GM12878 (cell line): ENCODE data around the gene STK17A. TPM values are rescaled to one million over a fixed set of nuclear protein-coding genes. Genes with fewer than 3 reads are reported as not detected.
A peak's percentile ranks its signal among the peaks of the same experiment; 100 is the strongest.

Experiments
- ATAC-seq: fragments of 200-7000 bp; cut with Tn5 transposase; 3 replicates; pipeline ENCODE4 v1.9.1; 2020; ENCODE audit warnings: mild to moderate bottlenecking, moderate library complexity
- BruUV-seq: library from RNA; stranded (reverse); fragments of 400-500 nt; replicated peaks from 2 replicates; lab custom pipeline; 2021; lab: Mats Ljungman, UMichigan
- CTCF ChIA-PET: fragments of 300-600 bp; sonication (Branson Sonifier 250); formaldehyde crosslinking; extraction: SDS; loops from one replicate; lab custom pipeline; 2021; ENCODE audit warnings: inconsistent platforms; lab: Yijun Ruan, JAX
- POLR2A ChIA-PET: fragments of 350-600 bp; formaldehyde crosslinking; extraction: SDS; loops from one replicate; lab custom pipeline; 2021; ENCODE audit warnings: inconsistent platforms; lab: Charles Lee
- RAD21 ChIA-PET: fragments of 300-600 bp; sonication (Branson Sonifier 250); formaldehyde crosslinking; loops from one replicate; lab custom pipeline; 2023; ENCODE audit warnings: antibody characterized with exemption; ENCODE audit not compliant: unreplicated experiment; lab: Charles Lee
- SMC1A ChIA-PET: fragments of 300-600 bp; sonication (Branson Sonifier 250); formaldehyde crosslinking; loops from one replicate; lab custom pipeline; 2023; ENCODE audit not compliant: unreplicated experiment, uncharacterized antibody; lab: Charles Lee
- DNase-seq: peaks from one replicate; pipeline ENCODE4 v3.0.0-alpha.2; 2011; ENCODE audit warnings: low read depth, low spot score
- FAIRE-seq: peaks from 3 replicates; lab custom pipeline; 2011; peaks lifted over from hg19 to GRCh38; lab: Jason Lieb, UNC
- H2AFZ ChIP-seq: 2 replicates; pipeline ENCODE4 v1.6.0; 2011; ENCODE audit warnings: low read depth, low read length, control low read depth; ENCODE audit not compliant: control insufficient read depth
- H3K27ac ChIP-seq: 2 replicates; pipeline ENCODE4 v1.5.1; 2011; ENCODE audit warnings: control low read depth; ENCODE audit not compliant: control insufficient read depth, insufficient read depth
- H3K27me3 ChIP-seq, 2 experiments: replicated peaks in 1 of 2; 2 replicates each; pipeline versions ENCODE4 v1.6.0 to v1.6.1; 2011; ENCODE audit warnings: low read length in 1 of 2; ENCODE audit not compliant: control insufficient read depth in 2 of 2, insufficient read depth in 2 of 2
- H3K36me3 ChIP-seq, 2 experiments: 2 replicates each; pipeline ENCODE4 v1.5.1; 2011; ENCODE audit warnings: low read length in 1 of 2; ENCODE audit not compliant: control insufficient read depth in 2 of 2, insufficient read depth in 2 of 2
- H3K4me1 ChIP-seq: 2 replicates; pipeline ENCODE4 v1.6.1; 2011; ENCODE audit warnings: mild to moderate bottlenecking, low read length, moderate library complexity, mixed read lengths; ENCODE audit not compliant: control insufficient read depth, insufficient read depth
- H3K4me2 ChIP-seq: 2 replicates; pipeline ENCODE4 v1.6.0; 2011; ENCODE audit warnings: control low read depth; ENCODE audit not compliant: control insufficient read depth, insufficient read depth
- H3K4me3 ChIP-seq: fragments of 200-600 bp; sonication (generic); 2 replicates; pipeline ENCODE4 v1.5.1; 2016
- H3K79me2 ChIP-seq: 2 replicates; pipeline ENCODE4 v1.6.0; 2011; ENCODE audit warnings: low read length; ENCODE audit not compliant: control insufficient read depth, insufficient read depth
- H3K9ac ChIP-seq: 2 replicates; pipeline ENCODE4 v1.8.0; 2011; ENCODE audit warnings: low read length, control low read depth, mixed read lengths; ENCODE audit not compliant: control insufficient read depth, insufficient read depth
- H3K9me3 ChIP-seq: replicated peaks from 3 replicates; pipeline ENCODE4 v1.5.1; 2011; ENCODE audit warnings: mild to moderate bottlenecking, low read length; ENCODE audit not compliant: control insufficient read depth, insufficient read depth
- H4K20me1 ChIP-seq: 2 replicates; pipeline ENCODE4 v1.6.0; 2011; ENCODE audit not compliant: control insufficient read depth, insufficient read depth
- ATF7 ChIP-seq: fragments of 450-650 bp; IDR thresholded peaks from 2 replicates; pipeline ENCODE4 v1.6.1; 2016; ENCODE audit warnings: low read depth, mild to moderate bottlenecking
- BACH1 ChIP-seq: fragments of 450-650 bp; IDR thresholded peaks from 2 replicates; pipeline ENCODE4 v1.6.1; 2017; ENCODE audit warnings: mild to moderate bottlenecking, borderline replicate concordance
- CHD2 ChIP-seq: IDR thresholded peaks from 2 replicates; pipeline ENCODE4 v1.6.1; 2011; ENCODE audit warnings: low read depth, low read length, improper control_type of control experiment, borderline replicate concordance
- ESRRA ChIP-seq: IDR thresholded peaks from 2 replicates; pipeline ENCODE4 v1.6.1; 2012; ENCODE audit warnings: mild to moderate bottlenecking, low read length, improper control_type of control experiment
- MEF2B ChIP-seq: fragments of 450-650 bp; IDR thresholded peaks from 2 replicates; pipeline ENCODE4 v1.6.1; 2018; ENCODE audit warnings: mild to moderate bottlenecking, moderate library complexity; ENCODE audit not compliant: partially characterized antibody, poor library complexity, severe bottlenecking
- MTA2 ChIP-seq: fragments of 450-650 bp; IDR thresholded peaks from 2 replicates; pipeline ENCODE4 v1.6.1; 2016; ENCODE audit warnings: low read depth, mild to moderate bottlenecking, moderate library complexity
- NR2C2 ChIP-seq: IDR thresholded peaks from 2 replicates; pipeline ENCODE4 v1.6.1; 2011; ENCODE audit warnings: borderline replicate concordance, low read depth; ENCODE audit not compliant: control insufficient read depth, insufficient read length
- PAX5 ChIP-seq: IDR thresholded peaks from 2 replicates; pipeline ENCODE4 v1.6.1; 2011; ENCODE audit warnings: low read depth, low read length, borderline replicate concordance
- PML ChIP-seq: IDR thresholded peaks from 2 replicates; pipeline ENCODE4 v1.6.1; 2012; ENCODE audit warnings: low read length, inconsistent platforms
- POLR2AphosphoS2 ChIP-seq: IDR thresholded peaks from 2 replicates; pipeline ENCODE4 v1.6.1; 2011; ENCODE audit warnings: low read depth, mild to moderate bottlenecking, low read length, improper control_type of control experiment, moderate library complexity
- POLR2AphosphoS5 ChIP-seq: IDR thresholded peaks from 2 replicates; pipeline ENCODE4 v1.6.1; 2011; ENCODE audit warnings: mild to moderate bottlenecking, low read length, inconsistent platforms
- SMARCA5 ChIP-seq: fragments of 450-650 bp; IDR thresholded peaks from 2 replicates; pipeline ENCODE4 v1.6.1; 2017; ENCODE audit warnings: mild to moderate bottlenecking
- SMC3 ChIP-seq: IDR thresholded peaks from 2 replicates; pipeline ENCODE4 v1.6.1; 2011; ENCODE audit warnings: low read length, improper control_type of control experiment, borderline replicate concordance
- SUPT20H ChIP-seq: IDR thresholded peaks from 2 replicates; pipeline ENCODE4 v1.6.1; 2011; ENCODE audit warnings: low read depth, mild to moderate bottlenecking, low read length, moderate library complexity, borderline replicate concordance; ENCODE audit not compliant: control insufficient read depth
- TBL1XR1 ChIP-seq: IDR thresholded peaks from 2 replicates; pipeline ENCODE4 v1.6.1; 2012; ENCODE audit warnings: low read depth, low read length, improper control_type of control experiment
- YBX1 ChIP-seq: fragments of 450-650 bp; IDR thresholded peaks from 2 replicates; pipeline ENCODE4 v1.6.1; 2016; ENCODE audit warnings: antibody characterized with exemption
- ZNF622 ChIP-seq: fragments of 450-650 bp; IDR thresholded peaks from 2 replicates; pipeline ENCODE4 v1.6.1; 2017; ENCODE audit warnings: mild to moderate bottlenecking, inconsistent platforms
- WGBS: methylation state at CpG from one replicate; pipeline ENCODE4 v1.1.6; 2016; ENCODE audit warnings: low lambda C conversion rate; ENCODE audit not compliant: insufficient replicate concordance, insufficient coverage; ENCODE audit errors: missing lambda C conversion rate; 5-methylcytosine and 5-hydroxymethylcytosine counted together
- in situ Hi-C: fragments of 300-500 bp; cut with MboI; formaldehyde crosslinking; loops from 9 replicates; pipeline ENCODE4 v1.14.3; 2018; ENCODE audit warnings: mixed read lengths
- intact Hi-C: fragments of 100-400 bp; cut with micrococcal nuclease; formaldehyde crosslinking; loops from one replicate; pipeline ENCODE4 v1.14.2; 2022; ENCODE audit not compliant: unreplicated experiment
- polyA plus RNA-seq, 11 experiments: library from polyadenylated mRNA; depleted of rRNA in 4 of 11; unstranded in 6 of 11; stranded (reverse) in 5 of 11; fragments of >200 nt; fragmentation: Nextera tagmentation in 4 of 11; fragmentation: Illumina TruSeq in 1 of 11; extraction: Ambion mirVana in 4 of 11; extraction: Trizol in 1 of 11; gene quantifications; 1 replicate in 1 of 11; 2 replicates in 10 of 11; pipeline versions ENCODE4 v1.2.1 to v1.2.3, GENCODE V29; 2011 to 2016; ENCODE audit warnings: inconsistent platforms in 2 of 11, missing spikeins in 2 of 11, low read depth in 1 of 11
- total RNA-seq, 4 experiments: library from RNA; depleted of rRNA in 3 of 4; stranded (reverse); fragments of >200 nt in 3 of 4; fragmentation: Illumina TruSeq in 1 of 4; extraction: Trizol in 1 of 4; gene quantifications; 2 replicates each; pipeline versions ENCODE4 v1.2.1 to v1.2.3, GENCODE V29; 2013 to 2021
- TF ChIP-seq, protein P1 (sequence below): fragments of 450-650 bp; IDR thresholded peaks from 2 replicates; pipeline ENCODE4 v1.6.1; 2016; ENCODE audit warnings: mild to moderate bottlenecking
- TF ChIP-seq, protein P2 (sequence below): fragments of 150-350 bp; IDR thresholded peaks from 2 replicates; pipeline ENCODE4 v1.6.1; 2016; ENCODE audit warnings: low read depth, low read length

The STK17A gene
- total and polyA plus RNA-seq, 10 of the 15 experiments (the other 5 are each of a cell fraction or from before 2014, with no cell fraction given) = 18.5 to 91.6 (median 70.8) TPM

- TF ChIP-seq YBX1 (no peak), CHD2 (peak; percentile 64; the same call in 1 of the 2 replicates), ZNF622 (no peak), SMC3 (peak; percentile 12; the same call in 1 of the 2 replicates), ATF7 (peak; percentile 67), POLR2AphosphoS2 (0 out of 2 replicates have a peak, but pooled peaks have one; percentile 15), MTA2 (peak; percentile 72; the same call in 1 of the 2 replicates), BACH1 (peak; percentile 49; the same call in 1 of the 2 replicates), PML (no peak; the same call in 1 of the 2 replicates), ESRRA (0 out of 2 replicates have a peak, but pooled peaks have one; percentile 24)
- TF ChIP-seq, protein P1, sequence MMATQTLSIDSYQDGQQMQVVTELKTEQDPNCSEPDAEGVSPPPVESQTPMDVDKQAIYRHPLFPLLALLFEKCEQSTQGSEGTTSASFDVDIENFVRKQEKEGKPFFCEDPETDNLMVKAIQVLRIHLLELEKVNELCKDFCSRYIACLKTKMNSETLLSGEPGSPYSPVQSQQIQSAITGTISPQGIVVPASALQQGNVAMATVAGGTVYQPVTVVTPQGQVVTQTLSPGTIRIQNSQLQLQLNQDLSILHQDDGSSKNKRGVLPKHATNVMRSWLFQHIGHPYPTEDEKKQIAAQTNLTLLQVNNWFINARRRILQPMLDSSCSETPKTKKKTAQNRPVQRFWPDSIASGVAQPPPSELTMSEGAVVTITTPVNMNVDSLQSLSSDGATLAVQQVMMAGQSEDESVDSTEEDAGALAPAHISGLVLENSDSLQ = peak; percentile 55; the same call in 1 of the 2 replicates
These were observed 42.5 kb downstream of the STK17A start (continued) for GRCh38 chr7:43625453-43625852.

DNA sequence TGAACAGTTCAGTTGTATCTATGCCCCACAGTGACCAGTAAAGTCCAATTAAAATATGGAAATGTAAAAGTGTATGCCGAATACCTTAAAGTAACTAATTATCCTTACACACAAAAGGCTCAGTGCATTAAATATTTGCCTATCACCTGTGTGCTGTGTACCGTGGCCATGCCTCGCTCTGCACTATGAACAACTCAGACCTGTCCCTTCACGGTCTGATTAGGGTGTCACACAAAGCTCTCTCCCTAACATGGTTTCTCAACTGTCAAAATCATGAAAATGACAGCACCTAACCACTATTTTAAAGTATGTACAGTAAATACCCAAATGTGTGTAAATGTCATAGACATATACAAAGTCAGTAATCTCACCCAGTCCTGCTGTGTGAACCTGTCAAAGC lies 43.1 kb downstream of the STK17A start:
- TSS peak; percentile 3 for BruUV-seq
- H3K27me3 ChIP-seq = no peaks in the 10 kb centered on the region
- ATAC-seq (peak; percentile 67), FAIRE-seq (no peak), DNase-seq (no peak)
- H3K9ac ChIP-seq = no peak overlapping the region
- POLR2A ChIA-PET = interaction anchor here (0.6 to 1.6 kb wide), 5 partner anchors 22 to 43 kb away, joined by 3 to 8 read pairs (median 3); partner anchors contain the start of gene STK17A
- in situ Hi-C loops = no loop called here
- SMC1A ChIA-PET = interaction anchor here (0.8 to 10.9 kb wide), 13 partner anchors 8 to 92 kb away, joined by 3 to 146 read pairs (median 6); partner anchors contain the start of gene STK17A
- 0% methylated on average over 4 of the region's 4 CpGs for WGBS
- H3K4me1 ChIP-seq = peaks cover 25% of the 10 kb centered on the region
- H4K20me1 ChIP-seq = no peaks in the 10 kb centered on the region; the same call in 1 of the 2 replicates
- no peak overlapping the region for H3K4me3 ChIP-seq
- H3K4me2 ChIP-seq = no peak overlapping the region
- peaks cover 5 to 21% of the 10 kb centered on the region in 2 experiments; a peak in 3 of 4 replicates for H3K36me3 ChIP-seq
- intact Hi-C loops = loop anchor here (2.0 to 5.0 kb wide), 3 partner anchors 39 to 211 kb away; no protein-coding TSS in a partner anchor
- CTCF ChIA-PET = interaction anchor here (1.0 to 2.5 kb wide), 7 partner anchors 20 to 209 kb away, joined by 3 to 22 read pairs (median 5); partner anchors contain the start of gene STK17A
- H3K79me2 ChIP-seq = peaks cover 49% of the 10 kb centered on the region
- RAD21 ChIA-PET = interaction anchor here (0.5 to 2.3 kb wide), 11 partner anchors 19 to 159 kb away, joined by 3 to 23 read pairs (median 6); partner anchors contain the start of gene STK17A
- H2AFZ ChIP-seq = no peak overlapping the region
- no peaks in the 10 kb centered on the region for H3K9me3 ChIP-seq
- peak overlapping the region; percentile 3; the same call in 1 of the 2 replicates for H3K27ac ChIP-seq
- TF ChIP-seq, protein P2, sequence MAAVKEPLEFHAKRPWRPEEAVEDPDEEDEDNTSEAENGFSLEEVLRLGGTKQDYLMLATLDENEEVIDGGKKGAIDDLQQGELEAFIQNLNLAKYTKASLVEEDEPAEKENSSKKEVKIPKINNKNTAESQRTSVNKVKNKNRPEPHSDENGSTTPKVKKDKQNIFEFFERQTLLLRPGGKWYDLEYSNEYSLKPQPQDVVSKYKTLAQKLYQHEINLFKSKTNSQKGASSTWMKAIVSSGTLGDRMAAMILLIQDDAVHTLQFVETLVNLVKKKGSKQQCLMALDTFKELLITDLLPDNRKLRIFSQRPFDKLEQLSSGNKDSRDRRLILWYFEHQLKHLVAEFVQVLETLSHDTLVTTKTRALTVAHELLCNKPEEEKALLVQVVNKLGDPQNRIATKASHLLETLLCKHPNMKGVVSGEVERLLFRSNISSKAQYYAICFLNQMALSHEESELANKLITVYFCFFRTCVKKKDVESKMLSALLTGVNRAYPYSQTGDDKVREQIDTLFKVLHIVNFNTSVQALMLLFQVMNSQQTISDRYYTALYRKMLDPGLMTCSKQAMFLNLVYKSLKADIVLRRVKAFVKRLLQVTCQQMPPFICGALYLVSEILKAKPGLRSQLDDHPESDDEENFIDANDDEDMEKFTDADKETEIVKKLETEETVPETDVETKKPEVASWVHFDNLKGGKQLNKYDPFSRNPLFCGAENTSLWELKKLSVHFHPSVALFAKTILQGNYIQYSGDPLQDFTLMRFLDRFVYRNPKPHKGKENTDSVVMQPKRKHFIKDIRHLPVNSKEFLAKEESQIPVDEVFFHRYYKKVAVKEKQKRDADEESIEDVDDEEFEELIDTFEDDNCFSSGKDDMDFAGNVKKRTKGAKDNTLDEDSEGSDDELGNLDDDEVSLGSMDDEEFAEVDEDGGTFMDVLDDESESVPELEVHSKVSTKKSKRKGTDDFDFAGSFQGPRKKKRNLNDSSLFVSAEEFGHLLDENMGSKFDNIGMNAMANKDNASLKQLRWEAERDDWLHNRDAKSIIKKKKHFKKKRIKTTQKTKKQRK = no peak
- TF ChIP-seq POLR2AphosphoS5 (0 out of 2 replicates have a peak, but pooled peaks have one; percentile 23), MEF2B (no peak), SMARCA5 (no peak), NR2C2 (no peak), PML (0 out of 2 replicates have a peak, but pooled peaks have one; percentile 11), MTA2 (no peak), PAX5 (peak; percentile 13; the same call in 1 of the 2 replicates), TBL1XR1 (no peak), SUPT20H (no peak)
